NCI-H1694 treated with DMSO at 0.1 percent for 48 hours (cell line): ENCODE data around the gene TTC13.

ENCODE experiments used
- DNase-seq: peaks from one replicate; lab custom pipeline; 2025; lab: John Stamatoyannopoulos, UW

Gene TTC13

GRCh38 chr1:230907472-230908205, 71.0 kb downstream of the TTC13 start:
- no peak for DNase-seq

- no peak for DNase-seq
Measured at GRCh38 chr1:230906226-230906625, 72.4 kb downstream of the TTC13 start.

GRCh38 chr1:230905733-230906132, 72.9 kb downstream of the TTC13 start:
- no peak for DNase-seq

GRCh38 chr1:230902349-230902923, 76.2 kb downstream of the TTC13 start:
- no peak for DNase-seq

- no peak for DNase-seq
Measured at GRCh38 chr1:230901671-230902070, 77.0 kb downstream of the TTC13 start.

- no peak for DNase-seq
Measured at GRCh38 chr1:230900984-230901383, 77.7 kb downstream of the TTC13 start.

- DNase-seq: no peak
Measured at GRCh38 chr1:230899841-230900251, 78.8 kb downstream of the TTC13 start.

- DNase-seq: no peak
Measured at GRCh38 chr1:230898748-230899147, 79.9 kb downstream of the TTC13 start.

- DNase-seq: no peak
Measured at GRCh38 chr1:230898144-230898543, 80.5 kb downstream of the TTC13 start.

GRCh38 chr1:230896779-230897178, 81.9 kb downstream of the TTC13 start:
- no peak for DNase-seq

- DNase-seq: no peak
Measured at GRCh38 chr1:230895452-230895851, 83.2 kb downstream of the TTC13 start.

GRCh38 chr1:230894664-230895063, 84.0 kb downstream of the TTC13 start:
- no peak for DNase-seq

- no peak for DNase-seq
Measured at GRCh38 chr1:230894032-230894431, 84.6 kb downstream of the TTC13 start.

GRCh38 chr1:230892018-230892491, 86.6 kb downstream of the TTC13 start:
- DNase-seq: no peak

GRCh38 chr1:230891413-230891812, 87.2 kb downstream of the TTC13 start:
- no peak for DNase-seq

GRCh38 chr1:230884646-230885045, 94.0 kb downstream of the TTC13 start:
- DNase-seq: no peak

- no peak for DNase-seq
Measured at GRCh38 chr1:230883967-230884366, 94.7 kb downstream of the TTC13 start.

GRCh38 chr1:230879778-230880177, 98.9 kb downstream of the TTC13 start:
- DNase-seq: no peak

GRCh38 chr1:230878591-230878990, 100.1 kb downstream of the TTC13 start:
- DNase-seq: no peak

- DNase-seq: no peak
Measured at GRCh38 chr1:230877924-230878590, 100.6 kb downstream of the TTC13 start.

- no peak for DNase-seq
Measured at GRCh38 chr1:230877146-230877923, 101.3 kb downstream of the TTC13 start.

GRCh38 chr1:230876660-230877059, 102.0 kb downstream of the TTC13 start:
- DNase-seq: no peak
